H1 (cell line): Measurements from ENCODE around the gene COL17A1. TPM values are rescaled to one million over a fixed set of nuclear protein-coding genes. Genes with fewer than 3 reads are reported as not detected.

Experiments used
- CTCF ChIA-PET: fragments of 300-600 bp; sonication (Branson Sonifier 250); formaldehyde crosslinking; loops from one replicate; lab custom pipeline; 2021; ENCODE audit not compliant: partially characterized antibody; lab: Charles Lee
- POLR2A ChIA-PET: fragments of 300-600 bp; sonication (Branson Sonifier 250); formaldehyde crosslinking; loops from one replicate; lab custom pipeline; 2021; ENCODE audit warnings: inconsistent platforms; ENCODE audit not compliant: partially characterized antibody; lab: Charles Lee
- DNase-seq, 2 experiments: peaks; one replicate each; pipeline versions ENCODE4 v3.0.0 to v3.0.0-alpha.2; 2010 to 2022; ENCODE audit warnings: low spot score in 2 of 2, low read depth in 1 of 2, mixed read lengths in 1 of 2
- FAIRE-seq: peaks from 2 replicates; lab custom pipeline; 2011; peaks lifted over from hg19 to GRCh38; lab: Jason Lieb, UNC
- H2AFZ ChIP-seq: 2 replicates; pipeline ENCODE4 v1.8.1; 2012; ENCODE audit warnings: low read length, inconsistent platforms
- H2AK5ac ChIP-seq: 2 replicates; pipeline ENCODE4 v1.6.1; 2013; ENCODE audit warnings: low read depth, low read length
- H2BK120ac ChIP-seq: replicated peaks from 2 replicates; pipeline ENCODE3; 2013; ENCODE audit warnings: low read depth, low read length, inconsistent platforms
- H2BK12ac ChIP-seq: 2 replicates; pipeline ENCODE4 v1.6.1; 2013; ENCODE audit warnings: low read depth, low read length
- H2BK15ac ChIP-seq: 2 replicates; pipeline ENCODE4 v1.6.1; 2013; ENCODE audit warnings: low read length
- H2BK20ac ChIP-seq: 2 replicates; pipeline ENCODE4 v1.6.1; 2013; ENCODE audit warnings: low read length
- H2BK5ac ChIP-seq: 2 replicates; pipeline ENCODE4 v1.6.1; 2013; ENCODE audit warnings: low read depth, low read length
- H3K14ac ChIP-seq: 2 replicates; pipeline ENCODE4 v1.6.1; 2013; ENCODE audit warnings: inconsistent platforms; ENCODE audit not compliant: insufficient read length
- H3K18ac ChIP-seq: 2 replicates; pipeline ENCODE4 v1.6.1; 2013; ENCODE audit warnings: low read length; ENCODE audit errors: extremely low read depth
- H3K23ac ChIP-seq: 2 replicates; pipeline ENCODE4 v1.6.1; 2013; ENCODE audit warnings: inconsistent platforms; ENCODE audit not compliant: insufficient read length
- H3K23me2 ChIP-seq: 2 replicates; pipeline ENCODE4 v1.6.1; 2013; ENCODE audit warnings: low read depth, low read length
- H3K27ac ChIP-seq: 2 replicates; pipeline ENCODE4 v1.6.1; 2011; ENCODE audit warnings: low read depth, low read length, inconsistent platforms
- H3K27me3 ChIP-seq, 4 experiments: replicated peaks in 1 of 4; 1 replicate in 1 of 4; 2 replicates in 3 of 4; pipeline versions ENCODE4 v1.6.1 to v1.8.1; 2011 to 2013; ENCODE audit warnings: low read length in 3 of 4, mild to moderate bottlenecking in 3 of 4, inconsistent platforms in 2 of 4, mixed read lengths in 2 of 4, moderate library complexity in 1 of 4; ENCODE audit not compliant: control insufficient read depth in 3 of 4, insufficient read depth in 3 of 4; ENCODE audit errors: extremely low read depth in 1 of 4
- H3K36me3 ChIP-seq, 4 experiments: 2 replicates each; pipeline versions ENCODE4 v1.6.1 to v1.8.1; 2011 to 2013; ENCODE audit warnings: mild to moderate bottlenecking in 4 of 4, low read length in 3 of 4, moderate library complexity in 2 of 4, control low read depth in 1 of 4, inconsistent platforms in 1 of 4; ENCODE audit not compliant: insufficient read depth in 4 of 4, control insufficient read depth in 2 of 4
- H3K4ac ChIP-seq: replicated peaks from 2 replicates; pipeline ENCODE3; 2013; ENCODE audit warnings: low read length, low read depth, mixed read lengths, inconsistent platforms; ENCODE audit not compliant: insufficient read length
- H3K4me1 ChIP-seq, 4 experiments: replicated peaks in 1 of 4; 1 replicate in 1 of 4; 2 replicates in 3 of 4; pipeline versions ENCODE4 v1.6.1 to v1.8.1; 2011 to 2013; ENCODE audit warnings: low read length in 3 of 4, inconsistent platforms in 2 of 4, mixed read lengths in 1 of 4; ENCODE audit not compliant: insufficient read depth in 4 of 4, control insufficient read depth in 3 of 4
- H3K4me2 ChIP-seq, 2 experiments: 2 replicates each; pipeline versions ENCODE4 v1.6.1 to v1.8.1; 2011 to 2013; ENCODE audit warnings: low read depth in 2 of 2, low read length in 2 of 2, control low read depth in 1 of 2, inconsistent platforms in 1 of 2, mild to moderate bottlenecking in 1 of 2; ENCODE audit not compliant: insufficient read depth in 1 of 2
- H3K4me3 ChIP-seq, 4 experiments: fragments of 200-600, 300-600 bp in 1 of 4; sonication (generic), shearing (Covaris generic), sonication (Bioruptor Twin) in 1 of 4; 2 replicates each; pipeline versions ENCODE4 v1.5.1 to v1.8.1; 2011 to 2016; ENCODE audit warnings: low read length in 4 of 4, low read depth in 3 of 4, control low read depth in 2 of 4, inconsistent platforms in 2 of 4, mild to moderate bottlenecking in 2 of 4, mixed read lengths in 1 of 4, moderate library complexity in 1 of 4; ENCODE audit not compliant: insufficient read depth in 2 of 4; ENCODE audit errors: extremely low read depth in 1 of 4
- H3K56ac ChIP-seq: replicated peaks from 2 replicates; pipeline ENCODE3; 2013; ENCODE audit warnings: low read depth, mild to moderate bottlenecking, mixed read lengths, low read length, inconsistent platforms; ENCODE audit not compliant: insufficient read length
- H3K79me1 ChIP-seq: 2 replicates; pipeline ENCODE4 v1.6.1; 2013; ENCODE audit warnings: low read depth, low read length, control low read depth
- H3K79me2 ChIP-seq, 2 experiments: 2 replicates each; pipeline versions ENCODE4 v1.6.1 to v1.8.1; 2012 to 2013; ENCODE audit warnings: low read length in 2 of 2, mild to moderate bottlenecking in 2 of 2, inconsistent platforms in 1 of 2; ENCODE audit not compliant: insufficient read depth in 2 of 2, control insufficient read depth in 1 of 2
- H3K9ac ChIP-seq, 4 experiments: replicated peaks in 1 of 4; 1 replicate in 1 of 4; 2 replicates in 3 of 4; pipeline versions ENCODE4 v1.6.1 to v1.8.1; 2011 to 2013; ENCODE audit warnings: low read depth in 3 of 4, low read length in 3 of 4, control low read depth in 2 of 4, mild to moderate bottlenecking in 2 of 4, moderate library complexity in 2 of 4, inconsistent platforms in 1 of 4; ENCODE audit errors: extremely low read depth in 1 of 4
- H3K9me3 ChIP-seq, 2 experiments: 2 replicates each; pipeline versions ENCODE4 v1.6.1 to v1.8.1; 2012 to 2013; ENCODE audit warnings: mild to moderate bottlenecking in 2 of 2, moderate library complexity in 2 of 2, control low read depth in 1 of 2, inconsistent platforms in 1 of 2, low read depth in 1 of 2, low read length in 1 of 2, mixed read lengths in 1 of 2; ENCODE audit not compliant: insufficient read depth in 2 of 2
- H4K20me1 ChIP-seq, 2 experiments: replicated peaks in 1 of 2; 2 replicates each; pipeline versions ENCODE3 to v1.8.1; 2011 to 2013; ENCODE audit warnings: inconsistent platforms in 2 of 2, low read length in 2 of 2, mild to moderate bottlenecking in 1 of 2; ENCODE audit not compliant: insufficient read depth in 2 of 2, control insufficient read depth in 1 of 2
- H4K5ac ChIP-seq: 2 replicates; pipeline ENCODE4 v1.6.1; 2013; ENCODE audit warnings: low read length, low read depth, mixed read lengths, inconsistent platforms; ENCODE audit not compliant: insufficient read length
- H4K8ac ChIP-seq: 2 replicates; pipeline ENCODE4 v1.8.0; 2013; ENCODE audit warnings: mild to moderate bottlenecking, moderate library complexity, low read length, inconsistent platforms; ENCODE audit not compliant: insufficient read depth; ENCODE audit errors: extremely low read depth
- H4K91ac ChIP-seq: replicated peaks from 2 replicates; pipeline ENCODE3; 2013; ENCODE audit warnings: low read length, mixed read lengths, inconsistent platforms; ENCODE audit not compliant: insufficient read length
- WGBS, 2 experiments: shearing (Covaris generic) in 1 of 2; methylation state at CpG; one replicate each; pipeline versions ENCODE4 v1.1.6 to v1.1.7; 2013 to 2015; ENCODE audit warnings: low lambda C conversion rate in 2 of 2, mixed read lengths in 2 of 2, inconsistent platforms in 1 of 2, low coverage in 1 of 2, missing lambda C conversion rate in 1 of 2; ENCODE audit not compliant: insufficient replicate concordance in 2 of 2, insufficient coverage in 1 of 2, insufficient read length in 1 of 2; ENCODE audit errors: extremely low coverage in 1 of 2, missing lambda C conversion rate in 1 of 2; 5-methylcytosine and 5-hydroxymethylcytosine counted together
- polyA plus RNA-seq, 7 experiments: library from polyadenylated mRNA; depleted of rRNA in 3 of 7; stranded (reverse) in 5 of 7; unstranded in 2 of 7; fragments of >200 nt in 5 of 7; fragments of 200-250 nt in 2 of 7; gene quantifications; 1 replicate in 5 of 7; 2 replicates in 1 of 7; 4 replicates in 1 of 7; pipeline versions ENCODE4 v1.2.1 to v1.2.3, GENCODE V29; 2011 to 2013; ENCODE audit warnings: missing spikeins in 2 of 7, mixed read lengths in 2 of 7
- total RNA-seq: library from RNA; stranded (reverse); fragmentation: NEBNext Ultra II Directional; extraction: Animal tissue kit (Norgen Biotek cat#: 25700); gene quantifications from 2 replicates; pipeline ENCODE4 v1.2.1, GENCODE V29; 2021

The COL17A1 gene
- total and polyA plus RNA-seq, 2 of the 8 experiments (the other 6 are each of a cell fraction or from before 2014, with no cell fraction given), result 0.35 to 0.37 TPM

GRCh38 chr10:104076743-104077160 is 8.9 kb downstream of the COL17A1 start:
- Histone ChIP-seq H3K23me2 (no peaks in the 10 kb centered on the region), H4K8ac (no peak overlapping the region), H2BK120ac (no peak overlapping the region), H2AFZ (no peak overlapping the region), H4K5ac (no peak overlapping the region), H3K4ac (no peak overlapping the region), H2AK5ac (no peak overlapping the region), H4K91ac (no peak overlapping the region), H3K36me3 (no peaks in the 10 kb centered on the region), H3K56ac (no peak overlapping the region), H2BK5ac (no peak overlapping the region), H3K4me1 (peaks cover 6 to 10% (median 8%) of the 10 kb centered on the region in 4 experiments), H3K23ac (no peak overlapping the region), H2BK12ac (peak overlapping the region; percentile 45; the same call in 1 of the 2 replicates), H4K20me1 (no peaks in the 10 kb centered on the region), H3K79me2 (no peaks in the 10 kb centered on the region), H3K27me3 (no peaks in the 10 kb centered on the region), H2BK15ac (no peak overlapping the region), H2BK20ac (no peak overlapping the region), H3K79me1 (no peaks in the 10 kb centered on the region), H3K4me3 (peak overlapping the region in 1 of 4 experiments; percentile 17; a peak in 2 of 8 replicates), H3K9ac (no peak overlapping the region), H3K4me2 (peak overlapping the region; percentile 11 to 47; a peak in 2 of 4 replicates), H3K18ac (no peak overlapping the region), H3K9me3 (no peaks in the 10 kb centered on the region), H3K27ac (0 out of 2 replicates have a peak overlapping the region, but pooled peaks have one; percentile 53), H3K14ac (no peak overlapping the region)
- POLR2A ChIA-PET, result interaction anchor here (1.0 to 2.7 kb wide), 4 partner anchors 9 to 46 kb away, joined by 3 to 13 read pairs (median 4); partner anchors contain the start of gene SFR1
- FAIRE-seq, result peak; percentile 93
- CTCF ChIA-PET, result interaction anchor here (1.3 to 3.2 kb wide), 2 partner anchors 20 to 45 kb away, joined by 4 to 16 read pairs; partner anchors contain the start of gene SFR1
- peak in 1 of 2 experiments; percentile 50 for DNase-seq
- 26% methylated on average over 3 of the region's 3 CpGs; no CpG with 5 or more reads in 1 of the 2 experiments for WGBS, 2 experiments
